AG10803 (cell line): Measurements from ENCODE around the gene CD96.

Source experiments
- DNase-seq: peaks from one replicate; pipeline ENCODE4 v3.0.0; 2010; ENCODE audit warnings: low read depth
- H3K4me3 ChIP-seq: 2 replicates; pipeline ENCODE4 v1.5.1; 2011; ENCODE audit warnings: mild to moderate bottlenecking, low read length, control low read depth
- CTCF ChIP-seq: conservative IDR thresholded peaks from 2 replicates; pipeline ENCODE4 v1.5.1; 2011; ENCODE audit warnings: mild to moderate bottlenecking, low read length, control low read depth, inconsistent platforms

Gene CD96

GRCh38 chr3:111598139-111598538, 56.1 kb downstream of the CD96 start:
- no peak overlapping the region for H3K4me3 ChIP-seq
- no peak for TF ChIP-seq CTCF
- DNase-seq: no peak

DNA sequence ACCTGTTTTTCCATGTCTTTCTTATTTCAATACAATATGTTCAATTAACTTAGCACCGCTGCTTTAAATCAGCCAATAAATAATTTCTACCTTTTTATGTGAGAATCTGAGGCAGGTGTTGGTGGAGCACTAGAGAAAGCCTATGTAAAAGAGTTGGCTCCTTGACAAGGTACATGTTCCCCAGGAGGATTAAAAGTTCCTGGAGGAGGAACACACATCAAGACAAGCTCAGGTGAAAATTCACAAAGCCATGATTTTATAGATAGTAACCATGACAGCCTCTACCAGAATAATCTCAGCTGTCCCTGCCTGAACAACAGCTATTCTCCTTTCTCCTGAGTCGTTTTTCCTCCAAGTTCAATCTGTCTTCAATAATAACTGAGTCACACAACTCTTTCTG, 56.6 kb downstream of the CD96 start:
- no peak for TF ChIP-seq CTCF
- H3K4me3 ChIP-seq: no peak overlapping the region
- DNase-seq: no peak

GRCh38 chr3:111601810-111602209, 59.8 kb downstream of the CD96 start:
- DNase-seq: no peak
- TF ChIP-seq CTCF: no peak
- H3K4me3 ChIP-seq: no peak overlapping the region

- DNase-seq: no peak
- H3K4me3 ChIP-seq: no peak overlapping the region
- TF ChIP-seq CTCF: no peak
Measured at GRCh38 chr3:111603679-111604078, 61.7 kb downstream of the CD96 start.

GRCh38 chr3:111604119-111604518, 62.1 kb downstream of the CD96 start:
- TF ChIP-seq CTCF: no peak
- no peak overlapping the region for H3K4me3 ChIP-seq
- no peak for DNase-seq

DNA sequence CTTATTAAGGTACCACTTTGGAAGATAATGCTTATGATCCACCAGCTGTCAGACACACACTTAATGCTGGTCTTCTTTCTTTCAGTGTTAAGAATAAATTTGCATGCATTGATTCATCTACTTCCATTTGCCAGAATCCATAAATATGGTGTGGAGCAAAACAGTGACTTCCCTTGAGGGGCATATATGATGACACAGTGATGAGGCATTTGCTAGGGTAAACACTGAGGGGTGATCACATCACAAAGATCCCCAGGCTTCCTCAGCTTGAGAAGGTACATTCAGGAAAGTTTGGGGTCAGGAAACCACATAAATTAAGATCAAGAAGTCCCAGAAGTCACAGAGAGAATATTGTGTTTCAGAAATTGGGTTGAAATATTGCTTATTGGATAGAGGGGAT, 63.0 kb downstream of the CD96 start:
- TF ChIP-seq CTCF: no peak
- no peak for DNase-seq
- no peak overlapping the region for H3K4me3 ChIP-seq

- H3K4me3 ChIP-seq: no peak overlapping the region
- DNase-seq: no peak
- TF ChIP-seq CTCF: no peak
Measured at GRCh38 chr3:111605493-111605892, 63.5 kb downstream of the CD96 start.
